ENCODE measurements around the gene WDPCP. TPM values are rescaled to one million over a fixed set of nuclear protein-coding genes. Genes with fewer than 3 reads are reported as not detected.

Gene WDPCP
- total and polyA plus RNA-seq, 2 of the 13 experiments (the other 11 are each of a cell fraction or from before 2014, with no cell fraction given) = 2.9 to 5.2 TPM

DNA sequence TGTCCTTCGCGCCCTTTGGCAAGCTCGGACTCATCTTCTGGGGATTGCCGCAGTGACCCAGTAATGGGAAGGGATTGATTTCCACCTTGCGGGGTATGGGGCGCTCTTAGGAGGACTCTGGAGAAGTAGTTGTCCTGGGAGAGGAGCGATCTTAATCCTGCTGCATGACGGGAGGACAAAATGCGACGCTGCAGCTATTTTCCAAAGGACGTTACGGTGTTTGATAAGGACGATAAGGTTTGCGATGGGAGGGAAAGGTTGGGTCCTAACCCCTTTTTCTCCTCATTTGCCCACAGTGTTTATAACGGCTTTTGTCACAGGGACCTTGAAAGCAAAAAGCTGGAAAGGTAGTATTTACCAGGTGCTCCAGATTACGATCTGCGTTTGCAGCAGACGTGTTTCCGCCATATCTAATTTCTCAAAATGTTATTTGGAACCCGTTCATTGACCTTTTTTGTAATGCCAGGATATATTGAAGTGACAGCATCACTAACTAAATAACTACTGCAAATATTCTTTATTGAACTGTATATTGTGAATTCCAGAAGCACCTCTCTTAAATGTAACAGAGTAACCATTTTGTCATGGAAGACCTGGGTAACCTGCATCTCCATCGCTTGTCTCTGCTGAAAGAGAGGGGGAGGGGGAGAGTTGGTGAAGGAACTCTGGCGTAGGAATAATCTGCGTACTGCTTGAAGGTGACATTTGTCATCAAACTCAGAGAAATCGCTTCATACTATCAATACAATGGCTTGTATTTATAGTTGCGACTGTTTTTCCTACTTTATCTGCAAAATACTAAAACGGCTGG lies 1.1 kb upstream of the WDPCP start (continued):
- TF ChIP-seq, protein P1, sequence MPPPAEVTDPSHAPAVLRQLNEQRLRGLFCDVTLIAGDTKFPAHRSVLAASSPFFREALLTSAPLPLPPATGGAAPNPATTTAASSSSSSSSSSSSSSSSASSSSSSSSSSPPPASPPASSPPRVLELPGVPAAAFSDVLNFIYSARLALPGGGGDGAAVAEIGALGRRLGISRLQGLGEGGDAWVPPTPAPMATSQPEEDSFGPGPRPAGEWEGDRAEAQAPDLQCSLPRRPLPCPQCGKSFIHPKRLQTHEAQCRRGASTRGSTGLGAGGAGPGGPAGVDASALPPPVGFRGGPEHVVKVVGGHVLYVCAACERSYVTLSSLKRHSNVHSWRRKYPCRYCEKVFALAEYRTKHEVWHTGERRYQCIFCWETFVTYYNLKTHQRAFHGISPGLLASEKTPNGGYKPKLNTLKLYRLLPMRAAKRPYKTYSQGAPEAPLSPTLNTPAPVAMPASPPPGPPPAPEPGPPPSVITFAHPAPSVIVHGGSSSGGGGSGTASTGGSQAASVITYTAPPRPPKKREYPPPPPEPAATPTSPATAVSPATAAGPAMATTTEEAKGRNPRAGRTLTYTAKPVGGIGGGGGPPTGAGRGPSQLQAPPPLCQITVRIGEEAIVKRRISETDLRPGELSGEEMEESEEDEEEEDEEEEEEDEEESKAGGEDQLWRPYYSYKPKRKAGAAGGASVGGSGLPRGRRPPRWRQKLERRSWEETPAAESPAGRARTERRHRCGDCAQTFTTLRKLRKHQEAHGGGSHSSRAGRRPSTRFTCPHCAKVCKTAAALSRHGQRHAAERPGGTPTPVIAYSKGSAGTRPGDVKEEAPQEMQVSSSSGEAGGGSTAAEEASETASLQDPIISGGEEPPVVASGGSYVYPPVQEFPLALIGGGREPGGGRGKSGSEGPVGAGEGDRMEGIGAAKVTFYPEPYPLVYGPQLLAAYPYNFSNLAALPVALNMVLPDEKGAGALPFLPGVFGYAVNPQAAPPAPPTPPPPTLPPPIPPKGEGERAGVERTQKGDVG (CRISPR knock-in tag; IDR thresholded peaks at IDR 0.05; ENCODE audit: borderline replicate concordance) = no peak
- TF ChIP-seq, protein P2, sequence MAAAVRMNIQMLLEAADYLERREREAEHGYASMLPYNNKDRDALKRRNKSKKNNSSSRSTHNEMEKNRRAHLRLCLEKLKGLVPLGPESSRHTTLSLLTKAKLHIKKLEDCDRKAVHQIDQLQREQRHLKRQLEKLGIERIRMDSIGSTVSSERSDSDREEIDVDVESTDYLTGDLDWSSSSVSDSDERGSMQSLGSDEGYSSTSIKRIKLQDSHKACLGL (CRISPR knock-in tag; IDR thresholded peaks at IDR 0.05) = peak; percentile 7; the same call in 1 of the 2 replicates
- TF ChIP-seq, protein P3, sequence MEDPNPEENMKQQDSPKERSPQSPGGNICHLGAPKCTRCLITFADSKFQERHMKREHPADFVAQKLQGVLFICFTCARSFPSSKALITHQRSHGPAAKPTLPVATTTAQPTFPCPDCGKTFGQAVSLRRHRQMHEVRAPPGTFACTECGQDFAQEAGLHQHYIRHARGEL (CRISPR knock-in tag; IDR thresholded peaks at IDR 0.05) = peak; percentile 74; the same call in 1 of the 2 replicates
- TF ChIP-seq ZNF629 (CRISPR knock-in tag; conservative IDR thresholded peaks at IDR 0.05) (no peak), ZMAT3 (CRISPR knock-in tag; conservative IDR thresholded peaks at IDR 0.05) (no peak; the same call in 1 of the 2 replicates), MLLT10 (CRISPR knock-in tag; IDR thresholded peaks at IDR 0.05) (no peak), MXD4 (CRISPR knock-in tag; IDR thresholded peaks at IDR 0.05) (0 out of 2 replicates have a peak, but pooled peaks have one; percentile 7), MED8 (CRISPR knock-in tag; IDR thresholded peaks at IDR 0.05; ENCODE audit: insufficient replicate concordance) (peak; percentile 47), SNAI1 (CRISPR knock-in tag; IDR thresholded peaks at IDR 0.05; ENCODE audit: borderline replicate concordance) (peak; percentile 89; the same call in 1 of the 2 replicates), ZNF317 (CRISPR knock-in tag; IDR thresholded peaks at IDR 0.05) (peak; percentile 42), SETDB1 (CRISPR knock-in tag; IDR thresholded peaks at IDR 0.05; ENCODE audit: borderline replicate concordance) (no peak), RBM39 (IDR thresholded peaks at IDR 0.05; ENCODE audit: low read depth, low read length, poor library complexity, severe bottlenecking) (no peak), ZNF530 (CRISPR knock-in tag; IDR thresholded peaks at IDR 0.05; ENCODE audit: low read depth) (no peak)
- TF ChIP-seq, protein P4, sequence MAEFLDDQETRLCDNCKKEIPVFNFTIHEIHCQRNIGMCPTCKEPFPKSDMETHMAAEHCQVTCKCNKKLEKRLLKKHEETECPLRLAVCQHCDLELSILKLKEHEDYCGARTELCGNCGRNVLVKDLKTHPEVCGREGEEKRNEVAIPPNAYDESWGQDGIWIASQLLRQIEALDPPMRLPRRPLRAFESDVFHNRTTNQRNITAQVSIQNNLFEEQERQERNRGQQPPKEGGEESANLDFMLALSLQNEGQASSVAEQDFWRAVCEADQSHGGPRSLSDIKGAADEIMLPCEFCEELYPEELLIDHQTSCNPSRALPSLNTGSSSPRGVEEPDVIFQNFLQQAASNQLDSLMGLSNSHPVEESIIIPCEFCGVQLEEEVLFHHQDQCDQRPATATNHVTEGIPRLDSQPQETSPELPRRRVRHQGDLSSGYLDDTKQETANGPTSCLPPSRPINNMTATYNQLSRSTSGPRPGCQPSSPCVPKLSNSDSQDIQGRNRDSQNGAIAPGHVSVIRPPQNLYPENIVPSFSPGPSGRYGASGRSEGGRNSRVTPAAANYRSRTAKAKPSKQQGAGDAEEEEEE (CRISPR knock-in tag; IDR thresholded peaks at IDR 0.05; ENCODE audit: borderline replicate concordance) = no peak
- TF ChIP-seq, protein P5, sequence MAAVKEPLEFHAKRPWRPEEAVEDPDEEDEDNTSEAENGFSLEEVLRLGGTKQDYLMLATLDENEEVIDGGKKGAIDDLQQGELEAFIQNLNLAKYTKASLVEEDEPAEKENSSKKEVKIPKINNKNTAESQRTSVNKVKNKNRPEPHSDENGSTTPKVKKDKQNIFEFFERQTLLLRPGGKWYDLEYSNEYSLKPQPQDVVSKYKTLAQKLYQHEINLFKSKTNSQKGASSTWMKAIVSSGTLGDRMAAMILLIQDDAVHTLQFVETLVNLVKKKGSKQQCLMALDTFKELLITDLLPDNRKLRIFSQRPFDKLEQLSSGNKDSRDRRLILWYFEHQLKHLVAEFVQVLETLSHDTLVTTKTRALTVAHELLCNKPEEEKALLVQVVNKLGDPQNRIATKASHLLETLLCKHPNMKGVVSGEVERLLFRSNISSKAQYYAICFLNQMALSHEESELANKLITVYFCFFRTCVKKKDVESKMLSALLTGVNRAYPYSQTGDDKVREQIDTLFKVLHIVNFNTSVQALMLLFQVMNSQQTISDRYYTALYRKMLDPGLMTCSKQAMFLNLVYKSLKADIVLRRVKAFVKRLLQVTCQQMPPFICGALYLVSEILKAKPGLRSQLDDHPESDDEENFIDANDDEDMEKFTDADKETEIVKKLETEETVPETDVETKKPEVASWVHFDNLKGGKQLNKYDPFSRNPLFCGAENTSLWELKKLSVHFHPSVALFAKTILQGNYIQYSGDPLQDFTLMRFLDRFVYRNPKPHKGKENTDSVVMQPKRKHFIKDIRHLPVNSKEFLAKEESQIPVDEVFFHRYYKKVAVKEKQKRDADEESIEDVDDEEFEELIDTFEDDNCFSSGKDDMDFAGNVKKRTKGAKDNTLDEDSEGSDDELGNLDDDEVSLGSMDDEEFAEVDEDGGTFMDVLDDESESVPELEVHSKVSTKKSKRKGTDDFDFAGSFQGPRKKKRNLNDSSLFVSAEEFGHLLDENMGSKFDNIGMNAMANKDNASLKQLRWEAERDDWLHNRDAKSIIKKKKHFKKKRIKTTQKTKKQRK (IDR thresholded peaks at IDR 0.05; ENCODE audit: low read length) = no peak
- TF ChIP-seq, protein P6, sequence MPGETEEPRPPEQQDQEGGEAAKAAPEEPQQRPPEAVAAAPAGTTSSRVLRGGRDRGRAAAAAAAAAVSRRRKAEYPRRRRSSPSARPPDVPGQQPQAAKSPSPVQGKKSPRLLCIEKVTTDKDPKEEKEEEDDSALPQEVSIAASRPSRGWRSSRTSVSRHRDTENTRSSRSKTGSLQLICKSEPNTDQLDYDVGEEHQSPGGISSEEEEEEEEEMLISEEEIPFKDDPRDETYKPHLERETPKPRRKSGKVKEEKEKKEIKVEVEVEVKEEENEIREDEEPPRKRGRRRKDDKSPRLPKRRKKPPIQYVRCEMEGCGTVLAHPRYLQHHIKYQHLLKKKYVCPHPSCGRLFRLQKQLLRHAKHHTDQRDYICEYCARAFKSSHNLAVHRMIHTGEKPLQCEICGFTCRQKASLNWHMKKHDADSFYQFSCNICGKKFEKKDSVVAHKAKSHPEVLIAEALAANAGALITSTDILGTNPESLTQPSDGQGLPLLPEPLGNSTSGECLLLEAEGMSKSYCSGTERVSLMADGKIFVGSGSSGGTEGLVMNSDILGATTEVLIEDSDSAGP (CRISPR knock-in tag; IDR thresholded peaks at IDR 0.05; ENCODE audit: borderline replicate concordance) = 0 out of 2 replicates have a peak, but pooled peaks have one; percentile 5

Data from HepG2 (cell line).